Spleen (tissue), 11 donors: Measurements from ENCODE around the gene RPL36AL. TPM values are rescaled to one million over a fixed set of nuclear protein-coding genes. Genes with fewer than 3 reads are reported as not detected.
"Not testable (repeated sequence)": the region's sequence is repeated elsewhere in the genome, so short reads cannot be mapped to it uniquely, and the experiment has no call there.

Experiments used
- DNase-seq: peaks from one replicate; pipeline ENCODE4 v3.0.0-alpha.2; 2020
- H3K27ac ChIP-seq, 8 donors: fragments of 200-600 bp; sonication (generic) in 7 of 8; 1 replicate in 4 of 8; 2 replicates in 4 of 8; pipeline versions ENCODE4 v1.5.0 to v1.8.0; 2016 to 2021; ENCODE audit warnings: inconsistent platforms in 4 of 8, mild to moderate bottlenecking in 4 of 8, moderate library complexity in 1 of 8
- H3K27me3 ChIP-seq, 7 donors: fragments of 200-600 bp; sonication (generic) in 6 of 7; replicated peaks in 1 of 7; 1 replicate in 4 of 7; 2 replicates in 3 of 7; pipeline versions ENCODE4 v1.5.0 to v1.8.0; 2016 to 2021; ENCODE audit warnings: inconsistent platforms in 3 of 7, mild to moderate bottlenecking in 1 of 7
- H3K36me3 ChIP-seq, 6 donors: fragments of 200-600 bp; sonication (generic) in 5 of 6; 1 replicate in 4 of 6; 2 replicates in 2 of 6; pipeline versions ENCODE4 v1.5.0 to v1.8.0; 2016 to 2021; ENCODE audit warnings: inconsistent platforms in 2 of 6
- H3K4me1 ChIP-seq, 6 donors: fragments of 200-600 bp; sonication (generic) in 5 of 6; 1 replicate in 3 of 6; 2 replicates in 3 of 6; pipeline versions ENCODE4 v1.5.0 to v1.8.0; 2016 to 2021; ENCODE audit warnings: inconsistent platforms in 3 of 6
- H3K4me3 ChIP-seq, 8 donors: fragments of 200-600 bp; sonication (generic) in 7 of 8; 1 replicate in 4 of 8; 2 replicates in 4 of 8; pipeline versions ENCODE4 v1.5.0 to v1.8.0; 2016 to 2021; ENCODE audit warnings: inconsistent platforms in 4 of 8, mild to moderate bottlenecking in 4 of 8, moderate library complexity in 2 of 8
- H3K9me3 ChIP-seq, 8 donors: fragments of 200-600 bp; sonication (generic) in 7 of 8; 1 replicate in 4 of 8; 2 replicates in 4 of 8; pipeline versions ENCODE4 v1.5.0 to v1.8.0; 2016 to 2021; ENCODE audit warnings: inconsistent platforms in 4 of 8
- CTCF ChIP-seq, 11 experiments: fragments of 200-600 bp in 7 of 11; fragments of 450-650 bp in 4 of 11; sonication (generic) in 4 of 11; IDR thresholded peaks in 8 of 11; conservative IDR thresholded peaks in 3 of 11; 1 replicate in 7 of 11; 2 replicates in 4 of 11; pipeline versions ENCODE4 v1.4.0 to v1.8.0; 2016 to 2021; ENCODE audit warnings: antibody characterized with exemption in 11 of 11, inconsistent platforms in 4 of 11, mild to moderate bottlenecking in 1 of 11
- POLR2A ChIP-seq, 3 donors: fragments of 450-650 bp; IDR thresholded peaks; one replicate each; pipeline ENCODE4 v1.5.1; 2017; ENCODE audit warnings: antibody characterized with exemption in 3 of 3, mild to moderate bottlenecking in 1 of 3
- POLR2AphosphoS5 ChIP-seq, 3 donors: sonication (generic); formaldehyde crosslinking; IDR thresholded peaks; one replicate each; pipeline ENCODE4 v1.5.1; 2017; ENCODE audit warnings: antibody characterized with exemption in 3 of 3
- WGBS, 5 donors: extraction: QIAGEN DNeasy Blood & Tissue Kit in 3 of 5; methylation state at CpG; one replicate each; pipeline versions ENCODE4 v1.1.5 to v1.1.7; 2013 to 2018; 5-methylcytosine and 5-hydroxymethylcytosine counted together
- intact Hi-C: fragments of 100-400 bp; cut with DNase I; formaldehyde crosslinking; loops from one replicate; pipeline ENCODE4 v1.15.0; 2023; ENCODE audit warnings: low total_unique reads
- polyA plus RNA-seq, 3 donors: library from polyadenylated mRNA; stranded (reverse); fragments of 200-250 nt; gene quantifications; one replicate each; pipeline ENCODE4 v1.2.1, GENCODE V29; 2013
- total RNA-seq, 7 donors: library from RNA; depleted of rRNA in 3 of 7; stranded (reverse); fragments of >200 nt in 3 of 7; fragmentation: NEBNext Ultra II Directional in 4 of 7; extraction: Animal tissue kit (Norgen Biotek cat#: 25700) in 4 of 7; gene quantifications; one replicate each; pipeline versions ENCODE4 v1.1.0 to v1.2.1, GENCODE V29; 2016 to 2021
- donor health status: healthy with polysubstance abuse.
- donor health status: DM: no; HTN: no; CAD: no; lungs with moderate emphysema.
- donor health status: DM: no; HTN: no; CAD: no.
- donor health status: Bipolar disorder and iron deficiency.
- donor health status: healthy.
- donor health status: DM: no; HTN: no; CAD: no.
- donor health status: DM: yes; HTN: yes; CAD: no.

RPL36AL gene
- total and polyA plus RNA-seq, 10 donors, result 122 to 638 (median 216) TPM

GRCh38 chr14:49585803-49586672 lies 34.4 kb downstream of the RPL36AL start, which contains the start of gene RPS29:
TSS of gene RPS29 (minus strand) at chr14:49586380. CDS start at chr14:49586346, 34 bp downstream.
- Histone ChIP-seq H3K27ac (peak within 1 kb of the TSS; percentile 91 to 98 (median 96)), H3K27me3 (no peaks in the 10 kb centered on the region), H3K36me3 (peaks cover 0 to 39% (median 21%) of the 10 kb centered on the region in 6 donors), H3K4me3 (peak within 1 kb of the TSS; percentile 68 to 95 (median 86)), H3K4me1 (peaks cover 21 to 55% (median 44%) of the 10 kb centered on the region in 6 donors), H3K9me3 (no peaks in the 10 kb centered on the region)
- WGBS, 5 donors, result 0 to 1% (median 0%) methylated on average over 31 to 54 of the region's 55 CpGs
- intact Hi-C loops, result no loop called here
- TF ChIP-seq CTCF (IDR thresholded peaks at IDR 0.05 in 8 of 11, conservative IDR thresholded peaks at IDR 0.05 in 3 of 11) (no peak), POLR2AphosphoS5 (IDR thresholded peaks at IDR 0.05) (peak; percentile 94 to 99 (median 95)), POLR2A (IDR thresholded peaks at IDR 0.05) (peak in 2 of 3 donors; percentile 73 to 75)
- DNase-seq, result peak; percentile 98

GRCh38 chr14:49584981-49585640 lies 35.3 kb downstream of the RPL36AL start:
- H3K4me1 ChIP-seq, result peaks cover 21 to 64% (median 46%) of the 10 kb centered on the region in 6 donors
- H3K9me3 ChIP-seq, H3K27me3 ChIP-seq, intact Hi-C loops, DNase-seq: not testable (repeated sequence)
- H3K36me3 ChIP-seq, result peaks cover 0 to 39% (median 21%) of the 10 kb centered on the region in 6 donors
- H3K4me3 ChIP-seq, result peak overlapping the region; percentile 68 to 95 (median 86)
- H3K27ac ChIP-seq, result peak overlapping the region in 7 of 8 donors; percentile 91 to 98 (median 96)
- 10 to 19% (median 15%) methylated on average over 32 of the region's 32 CpGs for WGBS, 5 donors

GRCh38 chr14:49584058-49584457 lies 36.4 kb downstream of the RPL36AL start:
- intact Hi-C loops, result no loop called here
- Histone ChIP-seq H3K4me1 (peaks cover 21 to 72% (median 46%) of the 10 kb centered on the region in 6 donors), H3K4me3 (peak overlapping the region in 7 of 8 donors; percentile 0 to 95 (median 85))

More at GRCh38 chr14:49584058-49584457, 36.4 kb downstream of the RPL36AL start:
- no peak for DNase-seq
- TF ChIP-seq CTCF (IDR thresholded peaks at IDR 0.05 in 8 of 11, conservative IDR thresholded peaks at IDR 0.05 in 3 of 11), result no peak
- no peak for TF ChIP-seq POLR2AphosphoS5 (IDR thresholded peaks at IDR 0.05)
- no peak for TF ChIP-seq POLR2A (IDR thresholded peaks at IDR 0.05)
- 71 to 84% (median 82%) methylated on average over 11 of the region's 11 CpGs for WGBS, 5 donors
- Histone ChIP-seq H3K9me3 (no peaks in the 10 kb centered on the region), H3K27ac (peak overlapping the region in 3 of 8 donors; percentile 0 to 98 (median 98)), H3K27me3 (no peaks in the 10 kb centered on the region), H3K36me3 (peaks cover 0 to 39% (median 21%) of the 10 kb centered on the region in 6 donors)
